ENCODE data around the gene ENKUR. TPM values are rescaled to one million over a fixed set of nuclear protein-coding genes. Genes with fewer than 3 reads are reported as not detected.

ENKUR gene
- total RNA-seq, 4 donors from 2014 or later: not detected

DNA sequence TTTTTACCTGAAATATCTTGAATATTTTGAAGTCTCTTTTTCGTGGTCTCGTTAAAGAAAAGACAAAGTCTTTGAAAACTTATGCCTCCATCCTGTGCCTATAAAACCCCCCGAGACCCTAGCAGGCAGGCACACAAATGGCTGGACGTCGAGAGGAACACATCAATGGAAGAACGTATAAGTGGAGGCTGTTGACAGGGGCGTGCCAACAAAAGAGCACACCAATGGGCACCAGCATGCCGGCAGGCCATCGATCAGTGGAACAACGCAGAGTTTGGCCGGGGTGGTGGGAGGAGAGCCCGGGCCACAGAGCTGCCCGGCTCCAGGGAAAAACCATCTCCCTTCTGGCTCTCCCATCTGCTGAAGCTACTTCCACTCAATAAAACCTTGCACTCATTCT, 24.7 kb downstream of the ENKUR start:
- no peak overlapping the region for H3K4me3 ChIP-seq (ENCODE audit: low read depth, poor library complexity, severe bottlenecking)
- intact Hi-C loops (cut with DNase I; ENCODE audit: low total_unique reads): no loop called here
- no peak for TF ChIP-seq POLR2A (IDR thresholded peaks at IDR 0.05)
- 90 to 93% methylated on average over 13 of the region's 13 CpGs for WGBS, 2 donors
- DNase-seq (ENCODE audit: low spot score in 2 of 2): no peak

DNA sequence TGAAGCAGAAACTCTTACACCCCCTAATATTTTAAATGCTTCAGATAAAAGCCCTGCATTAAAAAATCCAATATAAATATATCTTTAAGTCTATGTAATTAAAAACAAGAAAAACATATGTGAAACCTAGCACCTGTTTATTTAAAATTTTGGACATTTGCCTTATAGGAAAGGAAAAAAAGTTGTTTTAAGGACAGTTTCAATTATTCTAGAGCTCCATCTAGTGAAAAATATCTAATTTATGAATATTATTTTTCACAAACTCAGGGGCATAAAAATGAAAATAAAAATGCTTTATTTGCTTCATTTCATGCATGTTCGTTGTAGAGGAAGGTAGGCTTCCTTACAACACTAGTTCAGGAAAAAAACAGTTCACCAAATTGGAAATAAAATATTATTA, 26.1 kb downstream of the ENKUR start:
- WGBS, 2 donors: 19 to 31% methylated on average over 1 of the region's 1 CpG

DNA sequence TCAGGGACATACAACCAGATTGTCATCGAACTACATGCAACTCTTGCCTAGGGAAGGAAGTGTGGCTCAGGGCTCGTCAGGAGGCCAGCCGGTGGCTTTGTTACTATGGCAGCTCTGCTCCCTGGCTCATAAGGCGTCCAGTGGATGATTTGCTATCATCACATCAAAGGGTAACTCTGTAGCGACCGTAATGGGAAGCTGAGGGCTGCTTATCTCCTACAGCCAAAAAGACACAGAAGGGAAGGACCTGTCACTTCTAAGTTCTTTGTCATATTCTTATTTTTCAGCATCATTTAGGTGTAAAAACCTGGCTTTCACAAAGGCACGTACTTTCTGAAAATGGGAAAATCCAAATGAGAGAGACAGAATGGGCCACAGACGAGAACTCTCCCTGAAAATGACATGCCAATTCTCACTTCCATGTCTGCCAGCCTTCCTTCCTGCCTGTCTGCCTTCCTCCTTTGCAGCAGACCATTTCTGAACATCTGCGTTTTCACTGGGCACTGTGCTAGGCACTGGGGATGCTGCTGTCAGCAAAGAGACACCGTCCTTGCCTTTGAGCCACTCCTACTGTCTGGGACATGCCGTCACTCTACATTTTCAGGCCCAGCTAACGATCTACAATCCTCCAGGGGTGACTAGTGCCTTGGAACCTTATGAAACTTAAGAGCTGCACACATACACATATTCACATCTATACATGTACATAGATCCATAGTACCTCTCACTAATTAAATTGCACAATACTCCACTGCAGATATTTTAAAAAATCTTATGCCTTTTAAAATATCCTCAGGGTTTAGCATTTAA, 26.9 kb downstream of the ENKUR start:
- WGBS, 2 donors: 71 to 76% methylated on average over 12 of the region's 12 CpGs
- intact Hi-C loops (cut with DNase I; ENCODE audit: low total_unique reads): no loop called here
- DNase-seq (ENCODE audit: low spot score in 2 of 2): no peak
- H3K4me3 ChIP-seq (ENCODE audit: low read depth, poor library complexity, severe bottlenecking): no peak overlapping the region
- TF ChIP-seq, protein P1, sequence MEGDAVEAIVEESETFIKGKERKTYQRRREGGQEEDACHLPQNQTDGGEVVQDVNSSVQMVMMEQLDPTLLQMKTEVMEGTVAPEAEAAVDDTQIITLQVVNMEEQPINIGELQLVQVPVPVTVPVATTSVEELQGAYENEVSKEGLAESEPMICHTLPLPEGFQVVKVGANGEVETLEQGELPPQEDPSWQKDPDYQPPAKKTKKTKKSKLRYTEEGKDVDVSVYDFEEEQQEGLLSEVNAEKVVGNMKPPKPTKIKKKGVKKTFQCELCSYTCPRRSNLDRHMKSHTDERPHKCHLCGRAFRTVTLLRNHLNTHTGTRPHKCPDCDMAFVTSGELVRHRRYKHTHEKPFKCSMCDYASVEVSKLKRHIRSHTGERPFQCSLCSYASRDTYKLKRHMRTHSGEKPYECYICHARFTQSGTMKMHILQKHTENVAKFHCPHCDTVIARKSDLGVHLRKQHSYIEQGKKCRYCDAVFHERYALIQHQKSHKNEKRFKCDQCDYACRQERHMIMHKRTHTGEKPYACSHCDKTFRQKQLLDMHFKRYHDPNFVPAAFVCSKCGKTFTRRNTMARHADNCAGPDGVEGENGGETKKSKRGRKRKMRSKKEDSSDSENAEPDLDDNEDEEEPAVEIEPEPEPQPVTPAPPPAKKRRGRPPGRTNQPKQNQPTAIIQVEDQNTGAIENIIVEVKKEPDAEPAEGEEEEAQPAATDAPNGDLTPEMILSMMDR (IDR thresholded peaks at IDR 0.05): no peak
- TF ChIP-seq POLR2A (IDR thresholded peaks at IDR 0.05): no peak

More for the DNA sequence above, 26.1 kb downstream of the ENKUR start:
- intact Hi-C loops (cut with DNase I; ENCODE audit: low total_unique reads): no loop called here
- no peak for TF ChIP-seq POLR2A (IDR thresholded peaks at IDR 0.05)
- TF ChIP-seq, protein P1 (IDR thresholded peaks at IDR 0.05): no peak
- no peak overlapping the region for H3K4me3 ChIP-seq (ENCODE audit: low read depth, poor library complexity, severe bottlenecking)
- DNase-seq (ENCODE audit: low spot score in 2 of 2): no peak

DNA sequence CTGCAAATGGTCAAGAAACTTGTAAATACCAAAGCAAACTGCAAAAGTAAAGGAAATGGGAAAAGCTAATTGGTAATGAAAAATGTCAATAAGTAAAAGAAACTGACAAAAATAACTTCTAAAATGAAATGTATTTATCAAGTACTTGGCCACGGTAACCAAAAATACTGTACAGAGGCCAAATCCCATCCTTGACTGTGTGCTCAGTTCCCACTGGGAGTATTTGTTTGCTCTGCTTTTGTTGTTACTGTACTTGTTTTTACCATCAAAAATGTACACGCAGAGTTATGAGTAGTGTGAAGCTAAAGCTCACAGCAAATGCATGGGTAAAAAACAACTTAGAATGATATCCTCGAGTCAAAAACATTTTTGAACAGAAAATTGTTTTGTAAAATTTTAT, 31.1 kb downstream of the ENKUR start:
- WGBS, 2 donors: 49 to 61% methylated on average over 3 of the region's 3 CpGs
- intact Hi-C loops (cut with DNase I; ENCODE audit: low total_unique reads): no loop called here
- TF ChIP-seq, protein P1 (IDR thresholded peaks at IDR 0.05): no peak
- no peak for TF ChIP-seq POLR2A (IDR thresholded peaks at IDR 0.05)
- no peak overlapping the region for H3K4me3 ChIP-seq (ENCODE audit: low read depth, poor library complexity, severe bottlenecking)
- DNase-seq (ENCODE audit: low spot score in 2 of 2): no peak

GRCh38 chr10:24983946-24984345, 32.0 kb downstream of the ENKUR start:
- 77 to 79% methylated on average over 3 of the region's 3 CpGs for WGBS, 2 donors
- intact Hi-C loops (cut with DNase I; ENCODE audit: low total_unique reads): no loop called here
- H3K4me3 ChIP-seq (ENCODE audit: low read depth, poor library complexity, severe bottlenecking): no peak overlapping the region
- no peak for DNase-seq (ENCODE audit: low spot score in 2 of 2)
- no peak for TF ChIP-seq POLR2A (IDR thresholded peaks at IDR 0.05)
- TF ChIP-seq, protein P1 (IDR thresholded peaks at IDR 0.05): no peak

GRCh38 chr10:24983130-24983529, 32.8 kb downstream of the ENKUR start:
- intact Hi-C loops (cut with DNase I; ENCODE audit: low total_unique reads): no loop called here
- H3K4me3 ChIP-seq (ENCODE audit: low read depth, poor library complexity, severe bottlenecking): no peak overlapping the region
- WGBS, 2 donors: 95 to 98% methylated on average over 4 of the region's 4 CpGs
- no peak for DNase-seq (ENCODE audit: low spot score in 2 of 2)
- TF ChIP-seq, protein P1 (IDR thresholded peaks at IDR 0.05): no peak
- no peak for TF ChIP-seq POLR2A (IDR thresholded peaks at IDR 0.05)

Data from lower leg skin (tissue), 4 donors.